Smooth muscle cell (in vitro differentiated cells): ENCODE results near the gene PCYT1B. TPM values are rescaled to one million over a fixed set of nuclear protein-coding genes. Genes with fewer than 3 reads are reported as not detected.

Source experiments
- DNase-seq: peaks from one replicate; lab custom pipeline; 2025; ENCODE audit not compliant: unreplicated experiment; lab: John Stamatoyannopoulos, UW
- H2AFZ ChIP-seq: fragments of 200-600 bp; sonication (generic); 2 replicates; pipeline ENCODE4 v1.6.0; 2016; ENCODE audit warnings: antibody characterized with exemption, low read depth, mild to moderate bottlenecking
- H3F3A ChIP-seq: fragments of 200-600 bp; sonication (generic); 2 replicates; pipeline ENCODE4 v1.6.0; 2017; ENCODE audit warnings: antibody characterized with exemption, low read depth
- H3K27ac ChIP-seq: fragments of 200-600 bp; sonication (generic); 2 replicates; pipeline ENCODE4 v1.5.1; 2016; ENCODE audit warnings: low read depth, mild to moderate bottlenecking
- H3K27me3 ChIP-seq: fragments of 200-600 bp; sonication (generic); 2 replicates; pipeline ENCODE4 v1.6.1; 2016; ENCODE audit warnings: low read depth, mild to moderate bottlenecking
- H3K36me3 ChIP-seq: fragments of 200-600 bp; sonication (generic); 2 replicates; pipeline ENCODE4 v1.5.1; 2016; ENCODE audit warnings: low read depth
- H3K4me1 ChIP-seq: fragments of 200-600 bp; sonication (generic); 2 replicates; pipeline ENCODE4 v1.5.1; 2016; ENCODE audit warnings: low read depth
- H3K4me2 ChIP-seq: fragments of 200-600 bp; sonication (generic); 2 replicates; pipeline ENCODE4 v1.6.0; 2016; ENCODE audit warnings: mild to moderate bottlenecking
- H3K4me3 ChIP-seq: fragments of 200-600 bp; sonication (generic); 2 replicates; pipeline ENCODE4 v1.5.1; 2016; ENCODE audit warnings: mild to moderate bottlenecking
- H3K79me2 ChIP-seq: fragments of 200-600 bp; sonication (generic); 2 replicates; pipeline ENCODE4 v1.6.0; 2016; ENCODE audit warnings: low read depth, mild to moderate bottlenecking
- H3K9ac ChIP-seq: fragments of 200-600 bp; sonication (generic); 2 replicates; pipeline ENCODE4 v1.6.0; 2016; ENCODE audit warnings: low read depth
- H3K9me3 ChIP-seq: fragments of 200-600 bp; sonication (generic); replicated peaks from 2 replicates; pipeline ENCODE4 v1.5.1; 2016; ENCODE audit warnings: low read depth
- H4K20me1 ChIP-seq: fragments of 200-600 bp; sonication (generic); 2 replicates; pipeline ENCODE4 v1.6.0; 2016; ENCODE audit warnings: low read depth
- CTCF ChIP-seq: fragments of 200-600 bp; sonication (generic); IDR thresholded peaks from 2 replicates; pipeline ENCODE4 v1.5.1; 2017; ENCODE audit warnings: borderline replicate concordance, mild to moderate bottlenecking, antibody characterized with exemption; ENCODE audit not compliant: insufficient read depth, poor library complexity, severe bottlenecking
- WGBS: methylation state at CpG from one replicate; pipeline ENCODE4 v1.1.7; 2016; ENCODE audit warnings: low lambda C conversion rate; 5-methylcytosine and 5-hydroxymethylcytosine counted together
- polyA plus RNA-seq: library from polyadenylated mRNA; unstranded; fragments of >200 nt; fragmentation: Nextera tagmentation; extraction: Ambion mirVana; gene quantifications from 2 replicates; pipeline ENCODE4 v1.2.1, GENCODE V29; 2016
- total RNA-seq: library from RNA; depleted of rRNA; stranded (reverse); fragments of >200 nt; gene quantifications from 2 replicates; pipeline ENCODE4 v1.2.3, GENCODE V29; 2014

PCYT1B gene
- total and polyA plus RNA-seq, 2 experiments from 2014 or later: 5.1 to 9.4 TPM

- no peaks in the 10 kb centered on the region for H4K20me1 ChIP-seq
- no peaks in the 10 kb centered on the region for H3K36me3 ChIP-seq
- H3K4me3 ChIP-seq: no peak overlapping the region
- H3K4me2 ChIP-seq: peak overlapping the region; percentile 52
- DNase-seq: no peak
- H3K9ac ChIP-seq: no peak overlapping the region
- TF ChIP-seq CTCF: no peak
- 18% methylated on average over 3 of the region's 3 CpGs for WGBS
- H3K79me2 ChIP-seq: no peaks in the 10 kb centered on the region
- H3K9me3 ChIP-seq: no peaks in the 10 kb centered on the region
- H3K27me3 ChIP-seq: no peaks in the 10 kb centered on the region
- H3K27ac ChIP-seq: peak overlapping the region; percentile 7
- peak overlapping the region; percentile 16 for H2AFZ ChIP-seq
- H3K4me1 ChIP-seq: peaks cover 22% of the 10 kb centered on the region
- no peaks in the 10 kb centered on the region for H3F3A ChIP-seq
These were observed 21.0 kb upstream of the PCYT1B start for GRCh38 chrX:24668111-24668510.

GRCh38 chrX:24662352-24662751, 15.2 kb upstream of the PCYT1B start:
- no peak for DNase-seq
- TF ChIP-seq CTCF: no peak
- Histone ChIP-seq H3F3A (peaks cover 4% of the 10 kb centered on the region), H3K9me3 (no peaks in the 10 kb centered on the region), H2AFZ (no peak overlapping the region), H4K20me1 (no peaks in the 10 kb centered on the region), H3K27ac (no peak overlapping the region), H3K27me3 (no peaks in the 10 kb centered on the region), H3K4me2 (no peak overlapping the region), H3K79me2 (no peaks in the 10 kb centered on the region), H3K36me3 (no peaks in the 10 kb centered on the region), H3K4me1 (peaks cover 20% of the 10 kb centered on the region), H3K9ac (no peak overlapping the region), H3K4me3 (no peak overlapping the region)
- WGBS: 81% methylated on average over 4 of the region's 4 CpGs

GRCh38 chrX:24661292-24661691, 14.1 kb upstream of the PCYT1B start:
- no peaks in the 10 kb centered on the region for H4K20me1 ChIP-seq
- no peaks in the 10 kb centered on the region for H3K36me3 ChIP-seq

More at GRCh38 chrX:24661292-24661691, 14.1 kb upstream of the PCYT1B start:
- Histone ChIP-seq H3K4me2 (no peak overlapping the region), H3K27me3 (no peaks in the 10 kb centered on the region), H3K4me1 (peaks cover 20% of the 10 kb centered on the region), H2AFZ (no peak overlapping the region), H3K9ac (no peak overlapping the region), H3F3A (peaks cover 4% of the 10 kb centered on the region), H3K27ac (no peak overlapping the region), H3K79me2 (no peaks in the 10 kb centered on the region), H3K9me3 (no peaks in the 10 kb centered on the region), H3K4me3 (no peak overlapping the region)
- no peak for DNase-seq
- TF ChIP-seq CTCF: no peak
